ENCODE measurements around the gene CLDN18. TPM values are rescaled to one million over a fixed set of nuclear protein-coding genes. Genes with fewer than 3 reads are reported as not detected.

CLDN18 gene
- total and polyA plus RNA-seq, 3 donors from 2014 or later, result 1.7 to 3.1 (median 2.6) TPM

DNA sequence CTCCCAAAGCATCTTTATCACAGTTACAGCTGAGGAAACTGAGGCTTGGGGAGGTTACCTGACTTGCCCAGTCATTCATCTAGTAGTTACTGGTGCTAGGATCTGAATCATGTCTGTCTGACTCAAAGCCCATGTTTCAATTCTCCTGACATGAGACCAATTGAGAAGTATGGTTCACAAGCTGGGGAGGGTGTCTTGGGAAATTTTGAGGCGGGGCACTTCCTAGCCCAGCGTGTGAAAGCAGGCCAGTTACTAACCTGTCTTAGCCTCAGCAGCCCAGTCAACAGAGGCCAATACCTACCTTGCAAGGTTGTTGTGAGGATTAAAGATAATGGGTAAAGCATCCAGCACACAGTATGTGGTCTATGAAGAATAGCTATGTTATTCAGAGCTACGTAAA is 37.0 kb downstream of the CLDN18 start:
- H3K9me3 ChIP-seq, result no peaks in the 10 kb centered on the region
- intact Hi-C loops (cut with DNase I; ENCODE audit: low total_unique reads), result no loop called here
- WGBS, 2 donors, result 29 to 34% methylated on average over 3 of the region's 3 CpGs
- H3K36me3 ChIP-seq (ENCODE audit: low read depth, missing control alignments), result no peaks in the 10 kb centered on the region
- H3K4me3 ChIP-seq, result no peak overlapping the region
- no peaks in the 10 kb centered on the region for H3K27me3 ChIP-seq
- TF ChIP-seq POLR2A (IDR thresholded peaks at IDR 0.05) (no peak), CTCF (IDR thresholded peaks at IDR 0.05) (no peak)
- H3K27ac ChIP-seq, result no peak overlapping the region
- H3K4me1 ChIP-seq, result no peaks in the 10 kb centered on the region
- no peak for DNase-seq

DNA sequence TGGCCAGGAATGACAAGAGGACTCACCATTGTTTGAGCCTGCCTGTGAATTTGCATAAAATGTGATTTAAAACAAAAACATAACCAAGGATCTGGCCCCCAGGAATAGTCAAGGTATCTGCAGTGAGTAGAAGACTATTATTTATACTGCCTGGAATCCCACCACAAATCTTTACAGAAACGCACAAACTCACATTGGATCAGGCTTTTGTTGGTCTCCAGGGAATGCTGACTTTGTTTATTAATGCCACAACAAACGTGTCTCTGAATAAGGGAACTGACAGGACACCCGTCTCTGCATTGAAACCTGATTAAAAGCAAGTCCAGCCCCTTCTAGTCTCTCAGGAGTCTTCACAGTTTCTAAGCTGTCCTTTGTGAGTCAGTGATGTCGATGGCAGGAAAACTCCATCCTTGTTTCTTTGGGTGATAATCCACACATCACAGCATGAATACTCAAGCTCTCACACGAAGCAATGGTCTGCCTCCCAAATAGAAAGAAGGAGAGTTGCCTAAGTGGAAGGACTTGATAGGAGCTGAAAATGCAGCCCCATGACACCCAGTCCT is 37.7 kb downstream of the CLDN18 start:
- no peaks in the 10 kb centered on the region for H3K27me3 ChIP-seq
- no peak for TF ChIP-seq CTCF (IDR thresholded peaks at IDR 0.05)
- TF ChIP-seq POLR2A (IDR thresholded peaks at IDR 0.05), result no peak
- no peak for DNase-seq
- H3K4me3 ChIP-seq, result no peak overlapping the region
- H3K36me3 ChIP-seq (ENCODE audit: low read depth, missing control alignments), result no peaks in the 10 kb centered on the region
- WGBS, 2 donors, result 76 to 78% methylated on average over 5 of the region's 5 CpGs
- intact Hi-C loops (cut with DNase I; ENCODE audit: low total_unique reads), result no loop called here
- no peaks in the 10 kb centered on the region for H3K4me1 ChIP-seq
- no peak overlapping the region for H3K27ac ChIP-seq
- H3K9me3 ChIP-seq, result no peaks in the 10 kb centered on the region

DNA sequence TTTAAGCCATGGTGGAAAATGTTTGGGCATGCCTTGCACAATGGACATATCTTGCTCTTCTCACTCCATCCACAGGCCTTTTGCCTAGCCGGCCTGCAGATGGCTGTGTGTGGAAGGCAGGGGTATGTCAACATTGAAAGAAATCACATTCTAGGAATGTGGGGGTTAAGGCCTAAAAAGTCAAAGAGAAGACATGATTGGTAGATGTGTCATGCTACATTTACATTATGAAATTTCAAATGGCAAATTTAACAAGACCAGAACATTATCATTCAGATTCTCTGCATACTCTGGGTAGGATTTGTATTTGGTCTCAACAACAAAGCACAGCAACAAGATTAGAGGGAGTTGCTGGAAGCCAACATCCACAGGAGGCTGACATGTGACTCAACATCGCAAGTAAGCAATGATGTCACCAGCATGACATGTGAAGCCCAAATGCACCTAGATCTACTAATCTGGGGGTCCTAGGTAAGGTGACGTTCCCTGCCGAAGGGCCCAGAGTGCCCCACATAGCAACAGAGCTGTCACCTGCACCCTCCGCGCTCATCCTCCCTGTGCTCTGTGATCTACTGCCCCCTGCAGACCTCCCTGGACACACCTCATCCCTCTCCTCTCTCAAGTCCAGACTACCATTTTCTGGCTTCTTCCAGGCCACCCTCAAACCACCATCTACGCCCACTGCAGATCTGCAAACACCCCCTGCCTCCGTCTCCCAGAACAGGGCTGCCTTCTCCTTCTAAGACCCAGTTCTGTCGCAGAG is 39.4 kb downstream of the CLDN18 start:
- no peak for DNase-seq
- no peaks in the 10 kb centered on the region for H3K4me1 ChIP-seq
- H3K36me3 ChIP-seq (ENCODE audit: low read depth, missing control alignments), result no peaks in the 10 kb centered on the region
- TF ChIP-seq POLR2A (IDR thresholded peaks at IDR 0.05), result no peak
- TF ChIP-seq CTCF (IDR thresholded peaks at IDR 0.05), result no peak
- no peaks in the 10 kb centered on the region for H3K9me3 ChIP-seq
- no peak overlapping the region for H3K27ac ChIP-seq
- no peaks in the 10 kb centered on the region for H3K27me3 ChIP-seq
- no peak overlapping the region for H3K4me3 ChIP-seq
- intact Hi-C loops (cut with DNase I; ENCODE audit: low total_unique reads), result no loop called here
- 94 to 96% methylated on average over 7 to 9 of the region's 9 CpGs for WGBS, 2 donors

DNA sequence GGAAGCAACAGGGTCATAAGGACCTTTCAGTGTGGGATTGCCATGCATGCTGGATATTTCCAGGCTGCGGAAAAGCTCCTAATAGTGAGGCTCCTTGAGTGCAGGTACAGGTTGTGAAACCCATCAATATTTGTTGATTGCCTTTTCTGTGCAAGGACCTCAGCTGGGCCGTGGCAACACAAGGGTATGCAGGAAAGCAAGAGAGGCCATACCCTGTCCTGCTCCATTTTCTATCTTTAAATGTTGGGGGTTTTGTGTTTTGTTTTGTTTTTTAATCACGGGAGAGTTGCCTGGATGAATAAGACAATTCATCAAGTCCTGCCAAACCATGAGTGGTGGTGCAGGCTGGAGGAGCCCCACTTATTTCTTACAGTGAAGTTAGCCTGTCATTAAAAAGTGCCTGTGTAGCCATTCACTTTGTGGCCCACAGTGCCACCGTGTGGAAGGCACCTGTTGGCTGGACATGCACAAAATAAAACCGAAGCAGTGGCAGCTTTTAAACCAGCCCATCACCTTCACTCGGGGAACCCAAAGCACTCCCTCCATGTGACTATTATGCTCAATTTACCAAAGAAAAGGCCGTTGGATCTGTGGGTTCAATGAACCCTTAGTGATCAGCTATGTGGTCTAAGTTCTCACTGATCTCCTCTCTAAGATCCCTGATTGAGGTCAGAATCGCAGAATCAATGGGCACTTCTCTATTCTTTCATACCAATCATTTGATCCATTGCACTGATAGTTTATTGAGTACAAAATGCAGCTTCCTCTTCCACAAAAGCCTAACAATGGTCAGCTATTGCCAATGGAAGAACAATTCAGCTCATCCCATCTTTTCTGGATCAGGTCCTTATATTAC is 42.2 kb downstream of the CLDN18 start:
- WGBS, 2 donors, result 53 to 72% methylated on average over 8 of the region's 8 CpGs
- H3K27me3 ChIP-seq, result no peaks in the 10 kb centered on the region
- H3K27ac ChIP-seq, result no peak overlapping the region
- peak; percentile 16 to 49 (median 32) for TF ChIP-seq CTCF (IDR thresholded peaks at IDR 0.05)
- no peak for TF ChIP-seq POLR2A (IDR thresholded peaks at IDR 0.05)
- H3K9me3 ChIP-seq, result no peaks in the 10 kb centered on the region
- H3K36me3 ChIP-seq (ENCODE audit: low read depth, missing control alignments), result no peaks in the 10 kb centered on the region
- H3K4me1 ChIP-seq, result no peaks in the 10 kb centered on the region
- intact Hi-C loops (cut with DNase I; ENCODE audit: low total_unique reads), result no loop called here
- peak; percentile 61 for DNase-seq
- H3K4me3 ChIP-seq, result no peak overlapping the region

All from testis (tissue), 3 donors.